HepG2 (cell line): ENCODE data around the gene ABHD6. TPM values are rescaled to one million over a fixed set of nuclear protein-coding genes. Genes with fewer than 3 reads are reported as not detected.
A peak's percentile ranks its signal among the peaks of the same experiment; 100 is the strongest.

Source experiments
- ATAC-seq: fragments of 200-7000 bp; cut with Tn5 transposase; 3 replicates; pipeline ENCODE4 v1.9.1; 2020; ENCODE audit warnings: mild to moderate bottlenecking, moderate library complexity
- BruUV-seq: library from RNA; stranded (reverse); fragments of 400-500 nt; replicated peaks from 2 replicates; lab custom pipeline; 2021; lab: Mats Ljungman, UMichigan
- CTCF ChIA-PET: fragments of 300-600 bp; formaldehyde crosslinking; extraction: SDS; loops from one replicate; lab custom pipeline; 2021; ENCODE audit warnings: low total read pairs, inconsistent platforms, low intra/inter-chr PET ratio; lab: Yijun Ruan, JAX
- POLR2A ChIA-PET: fragments of 350-600 bp; sonication (Branson Sonifier 250); formaldehyde crosslinking; loops from one replicate; lab custom pipeline; 2020; ENCODE audit warnings: antibody characterized with exemption, inconsistent platforms; lab: Yijun Ruan, JAX
- DNase-seq: peaks from one replicate; pipeline ENCODE4 v3.0.0-alpha.2; 2015; ENCODE audit warnings: low spot score
- FAIRE-seq: peaks from 3 replicates; lab custom pipeline; 2011; peaks lifted over from hg19 to GRCh38; lab: Jason Lieb, UNC
- H2AFZ ChIP-seq: one replicate; pipeline ENCODE4 v1.6.1; 2011; ENCODE audit warnings: low read length, inconsistent platforms
- H3K27ac ChIP-seq: fragments of 300-600 bp; 3 replicates; pipeline ENCODE4 v1.8.0; 2011; ENCODE audit warnings: mixed run types, mild to moderate bottlenecking, mixed read lengths, low read length, inconsistent platforms; ENCODE audit not compliant: insufficient read depth; ENCODE audit errors: extremely low read length
- H3K27me3 ChIP-seq, 2 experiments: fragments of 200-600 bp in 1 of 2; 2 replicates in 1 of 2; 3 replicates in 1 of 2; pipeline versions ENCODE4 v1.6.0 to v1.8.0; 2011; ENCODE audit warnings: low read length in 2 of 2, mild to moderate bottlenecking in 2 of 2, moderate library complexity in 2 of 2, inconsistent platforms in 1 of 2; ENCODE audit not compliant: insufficient read depth in 2 of 2, control insufficient read depth in 1 of 2
- H3K36me3 ChIP-seq, 2 experiments: fragments of 200-600 bp in 1 of 2; replicated peaks in 1 of 2; 2 replicates in 1 of 2; 3 replicates in 1 of 2; pipeline versions ENCODE4 v1.5.1 to v1.8.0; 2011; ENCODE audit warnings: low read length in 2 of 2, inconsistent platforms in 1 of 2; ENCODE audit not compliant: insufficient read depth in 2 of 2, control insufficient read depth in 1 of 2
- H3K4me1 ChIP-seq: 2 replicates; pipeline ENCODE4 v1.5.1; 2012; ENCODE audit warnings: low read length, inconsistent platforms; ENCODE audit not compliant: insufficient read depth
- H3K4me2 ChIP-seq: 2 replicates; pipeline ENCODE4 v1.6.0; 2011; ENCODE audit warnings: low read depth, low read length, inconsistent platforms
- H3K4me3 ChIP-seq, 3 experiments: fragments of 200-600 bp in 1 of 3; sonication (generic), shearing (Covaris generic) in 1 of 3; replicated peaks in 1 of 3; 2 replicates each; pipeline ENCODE4 v1.5.1; 2011 to 2016; ENCODE audit warnings: low read length in 3 of 3, inconsistent platforms in 2 of 3, low read depth in 2 of 3, mild to moderate bottlenecking in 2 of 3, control low read depth in 1 of 3, mixed read lengths in 1 of 3; ENCODE audit not compliant: insufficient read depth in 1 of 3
- H3K79me2 ChIP-seq: one replicate; pipeline ENCODE4 v1.6.1; 2011; ENCODE audit warnings: low read length, inconsistent platforms; ENCODE audit not compliant: insufficient read depth
- H3K9ac ChIP-seq: 2 replicates; pipeline ENCODE4 v1.6.0; 2011; ENCODE audit warnings: mild to moderate bottlenecking, low read depth, low read length, inconsistent platforms; ENCODE audit not compliant: insufficient read depth
- H3K9me3 ChIP-seq: 2 replicates; pipeline ENCODE4 v1.5.1; 2012; ENCODE audit warnings: mild to moderate bottlenecking, low read length
- H4K20me1 ChIP-seq: 2 replicates; pipeline ENCODE4 v1.6.0; 2011; ENCODE audit warnings: inconsistent platforms, mild to moderate bottlenecking, low read length, moderate library complexity; ENCODE audit not compliant: insufficient read depth
- FLYWCH1 ChIP-seq: sonication (generic); formaldehyde crosslinking; IDR thresholded peaks from 2 replicates; pipeline ENCODE4 v1.8.1; 2023; ENCODE audit warnings: mild to moderate bottlenecking, missing genetic modification reagents
- FOXA1 ChIP-seq, 2 experiments: fragments of 450-650 bp in 1 of 2; sonication (generic) in 1 of 2; formaldehyde crosslinking in 1 of 2; IDR thresholded peaks; 2 replicates each; pipeline versions ENCODE4 v1.4.0 to v1.6.1; 2016 to 2020; ENCODE audit warnings: missing genetic modification reagents in 1 of 2
- GMEB2 ChIP-seq: IDR thresholded peaks from 2 replicates; pipeline ENCODE4 v1.6.1; 2016; ENCODE audit warnings: missing biosample characterization, missing genetic modification reagents, low read depth
- HNF4A ChIP-seq: sonication (generic); formaldehyde crosslinking; IDR thresholded peaks from 2 replicates; pipeline ENCODE4 v1.4.0; 2020; ENCODE audit warnings: missing genetic modification reagents
- IKZF5 ChIP-seq: IDR thresholded peaks from 2 replicates; pipeline ENCODE4 v1.6.1; 2018; ENCODE audit warnings: missing genetic modification reagents, mild to moderate bottlenecking, missing compliant biosample characterization
- KLF15 ChIP-seq: sonication (generic); formaldehyde crosslinking; IDR thresholded peaks from 2 replicates; pipeline ENCODE4 v1.8.1; 2023; ENCODE audit warnings: borderline replicate concordance, mild to moderate bottlenecking, inconsistent platforms, missing genetic modification reagents, mixed read lengths
- MAZ ChIP-seq, 2 experiments: sonication (generic) in 1 of 2; formaldehyde crosslinking in 1 of 2; IDR thresholded peaks; 2 replicates each; pipeline versions ENCODE4 v1.5.0 to v1.6.1; 2012 to 2020; ENCODE audit warnings: low read depth in 2 of 2, mild to moderate bottlenecking in 2 of 2, borderline replicate concordance in 1 of 2, improper control_type of control experiment in 1 of 2, low read length in 1 of 2, missing genetic modification reagents in 1 of 2, moderate library complexity in 1 of 2
- MXI1 ChIP-seq: IDR thresholded peaks from 3 replicates; pipeline ENCODE4 v1.6.1; 2012; ENCODE audit warnings: low read depth, low read length, inconsistent platforms, borderline replicate concordance
- NKX3-1 ChIP-seq: sonication (generic); formaldehyde crosslinking; IDR thresholded peaks from 2 replicates; pipeline ENCODE4 v1.5.0; 2020; ENCODE audit warnings: missing genetic modification reagents
- SRSF9 ChIP-seq: fragments of 200-400 bp; formaldehyde crosslinking; IDR thresholded peaks from 2 replicates; pipeline ENCODE4 v1.6.1; 2018; ENCODE audit warnings: borderline replicate concordance, mild to moderate bottlenecking, low read depth, low read length; ENCODE audit not compliant: insufficient read depth, poor library complexity, severe bottlenecking
- TGIF2 ChIP-seq: IDR thresholded peaks from 2 replicates; pipeline ENCODE4 v1.6.1; 2016; ENCODE audit warnings: control low read depth, missing compliant biosample characterization
- ZBTB7B ChIP-seq: sonication (generic); formaldehyde crosslinking; IDR thresholded peaks from 2 replicates; pipeline ENCODE4 v1.4.0; 2020; ENCODE audit warnings: missing genetic modification reagents
- ZMYM2 ChIP-seq: sonication (generic); formaldehyde crosslinking; IDR thresholded peaks from 2 replicates; pipeline ENCODE4 v1.8.0; 2022; ENCODE audit warnings: mild to moderate bottlenecking, missing genetic modification reagents
- ZNF205 ChIP-seq: IDR thresholded peaks from 2 replicates; pipeline ENCODE4 v1.6.1; 2018; ENCODE audit warnings: missing biosample characterization, missing genetic modification reagents
- ZNF598 ChIP-seq: sonication (generic); formaldehyde crosslinking; IDR thresholded peaks from 2 replicates; pipeline ENCODE4 v1.5.1; 2020; ENCODE audit warnings: mild to moderate bottlenecking, missing genetic modification reagents, borderline replicate concordance
- ZNF772 ChIP-seq: sonication (generic); formaldehyde crosslinking; IDR thresholded peaks from 2 replicates; pipeline ENCODE4 v1.5.0; 2020; ENCODE audit warnings: mild to moderate bottlenecking, missing genetic modification reagents
- ZNF788 ChIP-seq: sonication (generic); formaldehyde crosslinking; IDR thresholded peaks from 2 replicates; pipeline ENCODE4 v1.5.0; 2020; ENCODE audit warnings: mild to moderate bottlenecking, missing genetic modification reagents, borderline replicate concordance
- WGBS: methylation state at CpG from one replicate; pipeline ENCODE4 v1.1.6; 2017; ENCODE audit warnings: low lambda C conversion rate; 5-methylcytosine and 5-hydroxymethylcytosine counted together
- in situ Hi-C: cut with HindIII; loops from 2 replicates; pipeline ENCODE4 v1.10.0; 2017; ENCODE audit warnings: low pct_unique_long_range_greater_than_20kb; ENCODE audit not compliant: extremely low pct_ligation_motif_present
- intact Hi-C: fragments of 100-400 bp; cut with micrococcal nuclease; formaldehyde crosslinking; loops from one replicate; pipeline ENCODE4 v1.10.0; 2022; ENCODE audit not compliant: unreplicated experiment
- polyA plus RNA-seq, 8 experiments: library from polyadenylated mRNA; depleted of rRNA in 3 of 8; stranded (reverse) in 7 of 8; unstranded in 1 of 8; fragments of >200 nt; fragmentation: Illumina TruSeq in 4 of 8; extraction: Trizol in 4 of 8; gene quantifications; 2 replicates each; pipeline versions ENCODE4 v1.2.1 to v1.2.3, GENCODE V29; 2011 to 2016; ENCODE audit warnings: low read depth in 4 of 8, missing spikeins in 1 of 8, mixed read lengths in 1 of 8; ENCODE audit not compliant: insufficient read depth in 1 of 8
- total RNA-seq, 5 experiments: library from RNA; depleted of rRNA; stranded (reverse); fragments of >200 nt; fragmentation: Illumina TruSeq; extraction: Trizol; gene quantifications; 2 replicates each; pipeline ENCODE4 v1.2.3, GENCODE V29; 2016; ENCODE audit warnings: low read depth in 1 of 5

Gene ABHD6
- total and polyA plus RNA-seq, 2 of the 13 experiments (the other 11 are each of a cell fraction or from before 2014, with no cell fraction given) = 9.0 to 17.2 TPM

- TF ChIP-seq IKZF5 = peak; percentile 13; the same call in 1 of the 2 replicates
- TF ChIP-seq ZNF788 (CRISPR knock-in tag) = no peak
- no peak for TF ChIP-seq KLF15 (CRISPR knock-in tag)
- TF ChIP-seq, all 625 proteins: peak for 19
Measured at GRCh38 chr3:58236527-58237237, 910 bp upstream of the ABHD6 start (continued).

- Histone ChIP-seq H3K9ac (peak overlapping the region; percentile 57), H3K9me3 (no peaks in the 10 kb centered on the region), H3K36me3 (no peaks in the 10 kb centered on the region), H3K4me2 (peak overlapping the region; percentile 93), H3K27ac (peak overlapping the region; percentile 44), H3K27me3 (peaks cover 1 to 11% of the 10 kb centered on the region in 2 experiments; a peak in 3 of 5 replicates), H3K79me2 (no peaks in the 10 kb centered on the region), H3K4me3 (peak overlapping the region; percentile 77 to 95 (median 93)), H4K20me1 (no peaks in the 10 kb centered on the region), H3K4me1 (peaks cover 68% of the 10 kb centered on the region), H2AFZ (no peak overlapping the region)
- intact Hi-C loops (loop anchor here (2.0 to 5.0 kb wide), 3 partner anchors 15 to 64 kb away; no protein-coding TSS in a partner anchor), in situ Hi-C loops (loop anchor here (5.0 kb wide), 2 partner anchors 51 to 69 kb away; partner anchors contain the start of genes HTD2 and RPP14)
- peak; percentile 48 for DNase-seq
- POLR2A ChIA-PET = interaction anchor here (0.8 to 2.6 kb wide), 4 partner anchors 20 to 68 kb away, joined by 3 to 9 read pairs (median 4); partner anchors contain the start of genes HTD2 and RPP14
- under 1% methylated on average over 35 of the region's 53 CpGs for WGBS
- ATAC-seq = peak; percentile 41
- CTCF ChIA-PET = no interaction called here
- peak; percentile 40 for FAIRE-seq
- BruUV-seq = no TSS peak
- no peak for TF ChIP-seq SRSF9
- TF ChIP-seq GMEB2 (CRISPR knock-in tag) = no peak
- peak; percentile 82 for TF ChIP-seq TGIF2
- no peak for TF ChIP-seq MAZ (IDR thresholded peaks at IDR 0.05; ENCODE audit: borderline replicate concordance, low read depth, low read length)
- TF ChIP-seq MAZ (CRISPR knock-in tag; IDR thresholded peaks at IDR 0.05; ENCODE audit: low read depth) = peak; percentile 39; the same call in 1 of the 2 replicates
- TF ChIP-seq ZNF772 (CRISPR knock-in tag) = no peak; the same call in 1 of the 2 replicates
- TF ChIP-seq ZNF205 = 0 out of 2 replicates have a peak, but pooled peaks have one; percentile 33
- TF ChIP-seq NKX3-1 (CRISPR knock-in tag) = 0 out of 2 replicates have a peak, but pooled peaks have one; percentile 20
- 0 out of 2 replicates have a peak, but pooled peaks have one; percentile 53 for TF ChIP-seq ZBTB7B (CRISPR knock-in tag)
- no peak for TF ChIP-seq FOXA1 (IDR thresholded peaks at IDR 0.05)
- no peak for TF ChIP-seq FOXA1 (CRISPR knock-in tag; IDR thresholded peaks at IDR 0.05)
- no peak for TF ChIP-seq FLYWCH1 (CRISPR knock-in tag)
- peak; percentile 39; the same call in 1 of the 2 replicates for TF ChIP-seq HNF4A (CRISPR knock-in tag)
- TF ChIP-seq MXI1 = peak; percentile 76; the same call in 1 of the 3 replicates
- TF ChIP-seq ZMYM2 (CRISPR knock-in tag) = peak; percentile 23; the same call in 1 of the 2 replicates
- TF ChIP-seq ZNF598 (CRISPR knock-in tag) = peak; percentile 72; the same call in 1 of the 2 replicates
Measured at GRCh38 chr3:58237941-58238681, 519 bp downstream of the ABHD6 start.
